Measurements from ENCODE around the gene SEMA4A.

SEMA4A gene

DNA sequence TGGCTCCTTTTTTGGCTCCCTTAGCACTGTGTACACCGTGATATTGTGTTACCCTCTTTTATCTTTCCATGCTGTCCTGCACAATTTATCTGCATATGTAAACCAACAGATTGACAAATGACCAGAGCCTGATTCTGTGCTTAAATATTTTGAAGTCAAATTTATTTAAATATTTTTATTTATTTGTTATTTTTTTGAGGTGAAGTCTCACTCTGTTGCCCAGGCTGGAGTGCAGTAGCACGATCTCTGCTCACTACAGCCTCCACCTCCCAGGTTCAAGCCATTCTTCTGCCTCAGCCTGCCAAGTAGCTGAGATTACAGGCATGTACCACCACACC is 72.3 kb downstream of the SEMA4A start:
- no peak for DNase-seq (ENCODE audit: low read depth)
- TF ChIP-seq, protein P1, sequence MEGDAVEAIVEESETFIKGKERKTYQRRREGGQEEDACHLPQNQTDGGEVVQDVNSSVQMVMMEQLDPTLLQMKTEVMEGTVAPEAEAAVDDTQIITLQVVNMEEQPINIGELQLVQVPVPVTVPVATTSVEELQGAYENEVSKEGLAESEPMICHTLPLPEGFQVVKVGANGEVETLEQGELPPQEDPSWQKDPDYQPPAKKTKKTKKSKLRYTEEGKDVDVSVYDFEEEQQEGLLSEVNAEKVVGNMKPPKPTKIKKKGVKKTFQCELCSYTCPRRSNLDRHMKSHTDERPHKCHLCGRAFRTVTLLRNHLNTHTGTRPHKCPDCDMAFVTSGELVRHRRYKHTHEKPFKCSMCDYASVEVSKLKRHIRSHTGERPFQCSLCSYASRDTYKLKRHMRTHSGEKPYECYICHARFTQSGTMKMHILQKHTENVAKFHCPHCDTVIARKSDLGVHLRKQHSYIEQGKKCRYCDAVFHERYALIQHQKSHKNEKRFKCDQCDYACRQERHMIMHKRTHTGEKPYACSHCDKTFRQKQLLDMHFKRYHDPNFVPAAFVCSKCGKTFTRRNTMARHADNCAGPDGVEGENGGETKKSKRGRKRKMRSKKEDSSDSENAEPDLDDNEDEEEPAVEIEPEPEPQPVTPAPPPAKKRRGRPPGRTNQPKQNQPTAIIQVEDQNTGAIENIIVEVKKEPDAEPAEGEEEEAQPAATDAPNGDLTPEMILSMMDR (conservative IDR thresholded peaks at IDR 0.05; ENCODE audit: low read depth, low read length): no peak
- no peak overlapping the region for H3K4me3 ChIP-seq (ENCODE audit: low read length)

DNA sequence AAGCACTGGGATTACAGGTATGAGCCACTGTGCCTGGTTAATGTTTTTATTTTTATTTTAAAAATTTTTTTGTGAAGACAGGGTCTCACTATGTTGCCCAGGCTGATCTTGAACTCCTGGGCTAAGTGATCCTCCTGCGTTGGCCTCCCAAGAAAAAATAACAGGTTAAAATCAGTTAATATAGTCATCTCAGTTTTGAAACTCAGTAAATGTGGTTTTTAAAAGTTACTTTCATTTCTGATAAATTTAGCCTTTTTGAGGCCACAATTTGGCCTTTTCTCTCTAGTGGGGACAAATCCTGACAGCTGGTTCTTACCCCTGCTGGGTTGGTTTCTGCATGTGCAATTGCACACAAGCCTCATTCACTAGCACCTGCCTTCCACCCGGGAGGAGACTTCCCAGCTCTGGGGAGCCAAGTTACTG is 72.7 kb downstream of the SEMA4A start:
- no peak for DNase-seq (ENCODE audit: low read depth)
- TF ChIP-seq, protein P1 (conservative IDR thresholded peaks at IDR 0.05; ENCODE audit: low read depth, low read length): no peak
- H3K4me3 ChIP-seq (ENCODE audit: low read length): no peak overlapping the region

DNA sequence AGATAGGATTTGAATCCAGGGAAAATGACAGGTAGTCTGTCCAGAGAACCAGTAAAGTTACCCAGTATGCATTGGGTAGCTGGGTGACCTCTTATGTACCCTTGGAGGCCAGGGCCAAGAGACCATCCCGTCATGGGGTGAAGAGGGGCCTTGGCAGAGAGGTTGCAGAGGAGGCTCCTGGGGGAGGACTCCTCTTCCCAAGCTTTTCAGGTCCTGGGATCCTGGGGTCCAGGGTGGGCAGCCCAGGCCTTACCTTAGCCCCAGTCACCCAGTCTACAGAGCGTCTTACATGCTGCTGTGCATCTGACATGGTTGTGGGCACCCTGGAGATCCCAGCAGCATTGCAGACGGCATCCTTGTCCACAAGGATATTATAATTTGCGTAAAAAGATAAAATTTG is 73.4 kb downstream of the SEMA4A start:
- H3K4me3 ChIP-seq (ENCODE audit: low read length): no peak overlapping the region
- TF ChIP-seq, protein P1 (conservative IDR thresholded peaks at IDR 0.05; ENCODE audit: low read depth, low read length): no peak
- DNase-seq (ENCODE audit: low read depth): no peak

Measured in retinal pigment epithelial cell (primary cell).